ENCODE measurements around the gene INTS11. TPM values are rescaled to one million over a fixed set of nuclear protein-coding genes. Genes with fewer than 3 reads are reported as not detected.

The INTS11 gene
- total and polyA plus RNA-seq, 2 of the 13 experiments (the other 11 are each of a cell fraction or from before 2014, with no cell fraction given), result 52.8 to 94.8 TPM

- TF ChIP-seq SP4 (CRISPR knock-in tag; IDR thresholded peaks at IDR 0.05), result no peak
- peak; percentile 42; the same call in 1 of the 2 replicates for TF ChIP-seq ZFX (CRISPR knock-in tag; IDR thresholded peaks at IDR 0.05; ENCODE audit: low read depth)
- TF ChIP-seq ZNF768 (CRISPR knock-in tag; IDR thresholded peaks at IDR 0.05), result 0 out of 2 replicates have a peak, but pooled peaks have one; percentile 10
- TF ChIP-seq RBFOX2 (IDR thresholded peaks at IDR 0.05; ENCODE audit: low read depth, low read length), result peak; percentile 59
- TF ChIP-seq SNAPC5 (CRISPR knock-in tag; IDR thresholded peaks at IDR 0.05; ENCODE audit: borderline replicate concordance), result no peak
Measured at GRCh38 chr1:1356796-1357401, 32.4 kb upstream of the INTS11 start (continued).

DNA sequence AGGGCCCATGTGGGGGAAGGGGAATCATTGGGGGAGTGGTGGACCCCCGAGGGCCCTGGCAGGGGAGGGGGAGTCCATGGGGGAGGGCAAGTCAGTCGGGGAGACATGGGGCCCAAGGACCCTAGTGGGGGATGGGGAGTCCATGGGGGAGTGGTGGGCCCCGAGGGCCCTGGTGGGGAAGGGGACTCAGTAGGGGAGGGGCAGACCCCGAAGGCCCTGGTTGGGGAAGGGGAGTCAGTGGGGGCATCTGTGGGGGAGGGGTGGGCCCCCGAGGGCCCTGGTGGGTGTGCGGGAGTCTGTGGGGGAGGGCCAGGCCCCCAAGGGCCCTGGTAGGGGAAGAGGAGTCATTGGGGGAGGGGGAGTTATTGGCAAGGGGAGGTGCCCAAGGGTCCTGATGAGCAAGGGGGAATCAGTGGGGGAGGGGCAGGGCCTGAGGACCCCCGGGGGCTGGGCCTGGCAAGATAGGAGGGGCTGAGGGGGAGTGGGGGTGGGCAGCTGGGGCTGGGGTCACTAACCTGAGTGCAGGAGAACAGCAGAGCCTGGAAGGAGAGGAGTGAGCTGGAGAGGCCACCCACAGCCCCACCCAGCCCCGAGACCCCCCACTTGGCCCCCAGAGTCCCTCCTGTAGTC, 31.8 kb upstream of the INTS11 start:
- TF ChIP-seq SATB2 (CRISPR knock-in tag; IDR thresholded peaks at IDR 0.05) (no peak), ZNF180 (CRISPR knock-in tag; IDR thresholded peaks at IDR 0.05; ENCODE audit: borderline replicate concordance, low read depth) (no peak), HIVEP1 (CRISPR knock-in tag; IDR thresholded peaks at IDR 0.05) (no peak), DPF2 (CRISPR knock-in tag; IDR thresholded peaks at IDR 0.05; ENCODE audit: borderline replicate concordance, low read depth) (no peak), HDAC6 (IDR thresholded peaks at IDR 0.05; ENCODE audit: low read depth, low read length) (no peak), NFKBIZ (CRISPR knock-in tag; IDR thresholded peaks at IDR 0.05) (no peak), ZNF737 (CRISPR knock-in tag; IDR thresholded peaks at IDR 0.05; ENCODE audit: borderline replicate concordance) (no peak), ZBTB3 (CRISPR knock-in tag; IDR thresholded peaks at IDR 0.05; ENCODE audit: borderline replicate concordance, low read depth) (no peak), NFE2L1 (CRISPR knock-in tag; IDR thresholded peaks at IDR 0.05; ENCODE audit: borderline replicate concordance) (no peak)
- TF ChIP-seq, protein P1, sequence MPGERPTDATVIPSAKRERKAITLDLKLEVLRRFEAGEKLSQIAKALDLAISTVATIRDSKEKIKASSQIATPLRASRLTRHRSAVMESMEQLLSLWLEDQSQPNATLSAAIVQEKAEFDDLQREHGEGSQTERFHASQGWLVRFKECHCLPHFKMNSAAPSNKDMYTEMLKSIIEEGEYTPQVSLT (CRISPR knock-in tag; IDR thresholded peaks at IDR 0.05; ENCODE audit: borderline replicate concordance, low read depth), result no peak
- TF ChIP-seq, protein P2, sequence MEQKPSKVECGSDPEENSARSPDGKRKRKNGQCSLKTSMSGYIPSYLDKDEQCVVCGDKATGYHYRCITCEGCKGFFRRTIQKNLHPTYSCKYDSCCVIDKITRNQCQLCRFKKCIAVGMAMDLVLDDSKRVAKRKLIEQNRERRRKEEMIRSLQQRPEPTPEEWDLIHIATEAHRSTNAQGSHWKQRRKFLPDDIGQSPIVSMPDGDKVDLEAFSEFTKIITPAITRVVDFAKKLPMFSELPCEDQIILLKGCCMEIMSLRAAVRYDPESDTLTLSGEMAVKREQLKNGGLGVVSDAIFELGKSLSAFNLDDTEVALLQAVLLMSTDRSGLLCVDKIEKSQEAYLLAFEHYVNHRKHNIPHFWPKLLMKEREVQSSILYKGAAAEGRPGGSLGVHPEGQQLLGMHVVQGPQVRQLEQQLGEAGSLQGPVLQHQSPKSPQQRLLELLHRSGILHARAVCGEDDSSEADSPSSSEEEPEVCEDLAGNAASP (CRISPR knock-in tag; IDR thresholded peaks at IDR 0.05; ENCODE audit: borderline replicate concordance), result no peak
- intact Hi-C loops (cut with micrococcal nuclease; ENCODE audit: unreplicated experiment) (no loop called here), in situ Hi-C loops (cut with HindIII; ENCODE audit: extremely low pct_ligation_motif_present, low pct_unique_long_range_greater_than_20kb) (no loop called here)
- H3K36me3 ChIP-seq (replicated peaks in 1 of 2; ENCODE audit: control insufficient read depth in 1 of 2, insufficient read depth in 2 of 2, low read length in 2 of 2), result no peaks in the 10 kb centered on the region
- no TSS peak for BruUV-seq (replicated peaks)
- peak overlapping the region; percentile 69 to 74 (median 71); a peak in 4 of 6 replicates for H3K4me3 ChIP-seq (replicated peaks in 1 of 3; ENCODE audit: insufficient read depth in 1 of 3, low read depth in 2 of 3, low read length in 3 of 3)
- ChIA-PET CTCF (ENCODE audit: low intra/inter-chr PET ratio, low total read pairs) (no interaction called here), POLR2A (no interaction called here)
- peaks cover 4% of the 10 kb centered on the region for H3K79me2 ChIP-seq (ENCODE audit: insufficient read depth, low read length)
- ATAC-seq, result no peak
- H3K9me3 ChIP-seq (ENCODE audit: low read length), result no peaks in the 10 kb centered on the region
- peak overlapping the region; percentile 80; the same call in 1 of the 2 replicates for H3K9ac ChIP-seq (ENCODE audit: insufficient read depth, low read depth, low read length)
- peaks cover 60% of the 10 kb centered on the region for H3K4me1 ChIP-seq (ENCODE audit: insufficient read depth, low read length)
- H2AFZ ChIP-seq (ENCODE audit: low read length), result no peak overlapping the region
- H3K27ac ChIP-seq (ENCODE audit: extremely low read length, insufficient read depth, low read length), result no peak overlapping the region
- WGBS (ENCODE audit: low lambda C conversion rate), result 67% methylated on average over 8 of the region's 8 CpGs
- H4K20me1 ChIP-seq (ENCODE audit: insufficient read depth, low read length), result no peaks in the 10 kb centered on the region
- H3K4me2 ChIP-seq (ENCODE audit: low read depth, low read length), result peak overlapping the region; percentile 92
- no peaks in the 10 kb centered on the region for H3K27me3 ChIP-seq (ENCODE audit: control insufficient read depth in 1 of 2, insufficient read depth in 2 of 2, low read length in 2 of 2)
- no peak for FAIRE-seq
- no peak for DNase-seq (ENCODE audit: low spot score)
